SK-N-SH (cell line): Measurements from ENCODE around the gene COLQ. TPM values are rescaled to one million over a fixed set of nuclear protein-coding genes. Genes with fewer than 3 reads are reported as not detected.

ENCODE experiments used
- CTCF ChIA-PET: fragments of 300-600, 350-600 bp; formaldehyde crosslinking; extraction: SDS; loops from one replicate; lab custom pipeline; 2021; lab: Yijun Ruan, JAX
- POLR2A ChIA-PET: fragments of 350-600 bp; sonication (Branson Sonifier 250); formaldehyde crosslinking; extraction: SDS; loops from one replicate; lab custom pipeline; 2020; ENCODE audit warnings: antibody characterized with exemption, inconsistent platforms; lab: Yijun Ruan, JAX
- DNase-seq: peaks from one replicate; pipeline ENCODE4 v3.0.0; 2012
- H2AFZ ChIP-seq: fragments of 200-600 bp; sonication (generic); 2 replicates; pipeline ENCODE4 v1.8.1; 2016; ENCODE audit warnings: antibody characterized with exemption, mild to moderate bottlenecking, low read depth
- H3F3A ChIP-seq: fragments of 200-600 bp; sonication (generic); replicated peaks from 2 replicates; pipeline ENCODE3; 2016; ENCODE audit warnings: antibody characterized with exemption, mild to moderate bottlenecking; ENCODE audit not compliant: insufficient read depth
- H3K27ac ChIP-seq, 2 experiments: fragments of 200-500 bp in 1 of 2; fragments of 200-600 bp in 1 of 2; sonication (Bioruptor generic) in 1 of 2; sonication (generic), shearing (Covaris generic) in 1 of 2; 2 replicates each; pipeline versions ENCODE4 v1.5.1 to v1.6.1; 2014 to 2016; ENCODE audit warnings: low read depth in 2 of 2, inconsistent platforms in 1 of 2, low read length in 1 of 2, mild to moderate bottlenecking in 1 of 2, mixed read lengths in 1 of 2
- H3K27me3 ChIP-seq: fragments of 200-600 bp; sonication (generic), shearing (Covaris generic); 2 replicates; pipeline ENCODE4 v1.6.1; 2016; ENCODE audit warnings: mixed run types; ENCODE audit not compliant: insufficient read depth
- H3K36me3 ChIP-seq, 2 experiments: fragments of 200-500 bp in 1 of 2; fragments of 200-600 bp in 1 of 2; sonication (Bioruptor generic) in 1 of 2; sonication (generic) in 1 of 2; replicated peaks in 1 of 2; 2 replicates each; pipeline versions ENCODE3 to v1.5.1; 2014 to 2016; ENCODE audit warnings: low read length in 1 of 2, mild to moderate bottlenecking in 1 of 2; ENCODE audit not compliant: insufficient read depth in 2 of 2, control insufficient read depth in 1 of 2
- H3K4me1 ChIP-seq, 2 experiments: fragments of 200-500 bp in 1 of 2; fragments of 200-600 bp in 1 of 2; sonication (Bioruptor generic) in 1 of 2; sonication (generic), shearing (Covaris generic) in 1 of 2; 2 replicates each; pipeline versions ENCODE4 v1.5.1 to v1.6.1; 2014 to 2016; ENCODE audit warnings: low read depth in 1 of 2, low read length in 1 of 2, mixed run types in 1 of 2; ENCODE audit not compliant: insufficient read depth in 2 of 2, control insufficient read depth in 1 of 2
- H3K4me2 ChIP-seq: fragments of 200-600 bp; sonication (generic), shearing (Covaris generic); 2 replicates; pipeline ENCODE4 v1.6.1; 2017; ENCODE audit warnings: mixed run types
- H3K4me3 ChIP-seq, 2 experiments: fragments of 200-500 bp in 1 of 2; fragments of 200-600 bp in 1 of 2; sonication (Bioruptor generic) in 1 of 2; sonication (generic), shearing (Covaris generic) in 1 of 2; 2 replicates each; pipeline versions ENCODE4 v1.5.1 to v1.8.1; 2014 to 2016; ENCODE audit warnings: low read depth in 2 of 2, inconsistent platforms in 1 of 2, low read length in 1 of 2, mild to moderate bottlenecking in 1 of 2, mixed read lengths in 1 of 2, moderate library complexity in 1 of 2
- H3K79me2 ChIP-seq: fragments of 200-600 bp; sonication (generic); 2 replicates; pipeline ENCODE4 v1.8.1; 2017; ENCODE audit warnings: mild to moderate bottlenecking; ENCODE audit not compliant: insufficient read depth
- H3K9ac ChIP-seq: fragments of 200-600 bp; sonication (generic); 2 replicates; pipeline ENCODE4 v1.6.1; 2017; ENCODE audit warnings: mixed run types
- H3K9me2 ChIP-seq: fragments of 200-600 bp; sonication (generic); 2 replicates; pipeline ENCODE4 v1.6.1; 2017; ENCODE audit warnings: mixed run types
- H3K9me3 ChIP-seq: fragments of 200-600 bp; sonication (generic); 2 replicates; pipeline ENCODE4 v1.6.1; 2017; ENCODE audit warnings: mixed run types, mild to moderate bottlenecking, moderate library complexity
- H4K20me1 ChIP-seq: fragments of 200-600 bp; sonication (generic); 2 replicates; pipeline ENCODE4 v1.6.1; 2017; ENCODE audit warnings: mild to moderate bottlenecking, mixed run types; ENCODE audit not compliant: insufficient read depth
- EP300 ChIP-seq, 2 experiments: IDR thresholded peaks; 2 replicates each; pipeline versions ENCODE4 v1.4.0 to v1.6.1; 2012; ENCODE audit warnings: borderline replicate concordance in 1 of 2, low read depth in 1 of 2, low read length in 1 of 2
- FOSL2 ChIP-seq: IDR thresholded peaks from 2 replicates; pipeline ENCODE4 v1.4.0; 2012; ENCODE audit warnings: low read depth, mild to moderate bottlenecking, moderate library complexity, borderline replicate concordance
- NFIC ChIP-seq: IDR thresholded peaks from 2 replicates; pipeline ENCODE4 v1.4.0; 2012; ENCODE audit warnings: borderline replicate concordance
- NRF1 ChIP-seq: IDR thresholded peaks from 2 replicates; pipeline ENCODE4 v1.6.1; 2012; ENCODE audit warnings: low read depth, mild to moderate bottlenecking, low read length
- PBX3 ChIP-seq: IDR thresholded peaks from 2 replicates; pipeline ENCODE4; 2012
- RAD21 ChIP-seq: IDR thresholded peaks from 2 replicates; pipeline ENCODE4 v1.6.1; 2012; ENCODE audit warnings: mild to moderate bottlenecking, low read length
- RCOR1 ChIP-seq: fragments of 150-350 bp; IDR thresholded peaks from 2 replicates; pipeline ENCODE4 v1.6.1; 2017; ENCODE audit warnings: antibody characterized with exemption, low read length
- REST ChIP-seq: IDR thresholded peaks from 2 replicates; pipeline ENCODE4 v1.6.1; 2012; ENCODE audit warnings: mild to moderate bottlenecking, low read depth, low read length, moderate library complexity
- SIN3A ChIP-seq: IDR thresholded peaks from 2 replicates; pipeline ENCODE4 v1.6.1; 2012; ENCODE audit warnings: low read depth, mild to moderate bottlenecking, low read length, moderate library complexity, borderline replicate concordance
- WGBS: methylation state at CpG from one replicate; pipeline ENCODE4 v1.1.6; 2017; ENCODE audit warnings: low lambda C conversion rate; 5-methylcytosine and 5-hydroxymethylcytosine counted together
- polyA plus RNA-seq, 3 experiments: library from polyadenylated mRNA; depleted of rRNA; stranded (reverse); fragments of >200 nt; gene quantifications; 2 replicates each; pipeline ENCODE4 v1.2.3, GENCODE V29; 2012

COLQ gene
- polyA plus RNA-seq, 1 of the 3 experiments (the other 2 are of a cell fraction), result 1.5 TPM

- H4K20me1 ChIP-seq, result no peaks in the 10 kb centered on the region
- TF ChIP-seq RAD21 (no peak), RCOR1 (no peak), SIN3A (no peak), EP300 (IDR thresholded peaks at IDR 0.05; ENCODE audit: borderline replicate concordance in 1 of 2, low read depth in 1 of 2, low read length in 1 of 2) (no peak), FOSL2 (no peak), NRF1 (no peak)
- DNase-seq, result no peak
- no peak overlapping the region for H3K4me3 ChIP-seq
- ChIA-PET POLR2A (no interaction called here), CTCF (interaction anchor here (1.8 kb wide), 1 partner anchor 19 kb away, joined by 4 read pairs; no protein-coding TSS in a partner anchor)
- H3K9ac ChIP-seq, result no peak overlapping the region
- no peak overlapping the region for H3K4me2 ChIP-seq
- H3K79me2 ChIP-seq, result no peaks in the 10 kb centered on the region
- H3K36me3 ChIP-seq, result peaks cover 61 to 68% of the 10 kb centered on the region in 2 experiments
- H3K9me3 ChIP-seq, result no peaks in the 10 kb centered on the region
- no peak overlapping the region for H2AFZ ChIP-seq
- 87% methylated on average over 4 of the region's 4 CpGs for WGBS
- no peaks in the 10 kb centered on the region; a peak in 1 of 4 replicates for H3K4me1 ChIP-seq
- no peaks in the 10 kb centered on the region for H3K9me2 ChIP-seq
- peaks cover 18% of the 10 kb centered on the region for H3F3A ChIP-seq
- H3K27ac ChIP-seq, result no peak overlapping the region
- H3K27me3 ChIP-seq, result no peaks in the 10 kb centered on the region
Measured at GRCh38 chr3:15440891-15441290, 80.6 kb downstream of the COLQ start.

DNA sequence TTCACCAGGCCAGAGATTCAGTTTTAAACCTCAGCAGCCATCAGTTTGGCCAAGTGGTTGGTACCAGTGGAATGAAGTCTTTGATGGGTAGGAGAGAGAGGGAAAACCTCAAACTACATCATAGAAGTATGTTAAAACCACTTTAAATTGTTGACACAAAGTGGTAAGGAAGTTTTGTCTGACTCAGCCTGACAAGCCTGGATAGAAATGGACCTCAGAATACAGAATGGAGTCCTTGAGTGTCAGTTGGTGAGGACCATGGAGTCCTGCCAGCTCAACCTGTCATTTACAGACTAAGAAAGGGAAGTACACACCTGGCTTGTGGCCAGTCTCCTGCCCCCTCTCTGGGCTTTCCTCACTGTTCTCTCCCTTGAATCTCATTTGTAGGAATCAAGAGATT, 82.0 kb downstream of the COLQ start:
- H3K36me3 ChIP-seq, result peaks cover 73 to 82% of the 10 kb centered on the region in 2 experiments
- no peaks in the 10 kb centered on the region for H3K9me3 ChIP-seq
- CTCF ChIA-PET, result interaction anchor here (1.8 kb wide), 1 partner anchor 20 kb away, joined by 4 read pairs; no protein-coding TSS in a partner anchor
- POLR2A ChIA-PET, result no interaction called here
- no peak for DNase-seq
- peaks cover 18% of the 10 kb centered on the region for H3F3A ChIP-seq
- no peaks in the 10 kb centered on the region for H3K27me3 ChIP-seq
- H3K4me2 ChIP-seq, result no peak overlapping the region
- H3K4me3 ChIP-seq, result no peak overlapping the region
- peaks cover 8% of the 10 kb centered on the region; the same call in 1 of the 2 replicates for H4K20me1 ChIP-seq
- no peaks in the 10 kb centered on the region; a peak in 1 of 4 replicates for H3K4me1 ChIP-seq
- no peak overlapping the region for H3K9ac ChIP-seq
- no peaks in the 10 kb centered on the region for H3K9me2 ChIP-seq
- no peak overlapping the region for H3K27ac ChIP-seq
- H2AFZ ChIP-seq, result no peak overlapping the region
- TF ChIP-seq PBX3 (0 out of 2 replicates have a peak, but pooled peaks have one; percentile 7), SIN3A (no peak)
- H3K79me2 ChIP-seq, result no peaks in the 10 kb centered on the region

GRCh38 chr3:15438983-15439382, 82.5 kb downstream of the COLQ start:
- no peak overlapping the region for H3K4me2 ChIP-seq
- H3K4me3 ChIP-seq, result no peak overlapping the region
- CTCF ChIA-PET, result interaction anchor here (1.8 kb wide), 1 partner anchor 21 kb away, joined by 4 read pairs; no protein-coding TSS in a partner anchor

More at GRCh38 chr3:15438983-15439382, 82.5 kb downstream of the COLQ start:
- no peaks in the 10 kb centered on the region for H3K27me3 ChIP-seq
- H3K27ac ChIP-seq, result no peak overlapping the region
- no peak overlapping the region for H3K9ac ChIP-seq
- POLR2A ChIA-PET, result no interaction called here
- H3K9me2 ChIP-seq, result no peaks in the 10 kb centered on the region
- peaks cover 18% of the 10 kb centered on the region for H3F3A ChIP-seq
- no peaks in the 10 kb centered on the region for H3K9me3 ChIP-seq
- H2AFZ ChIP-seq, result no peak overlapping the region
- no peaks in the 10 kb centered on the region for H3K79me2 ChIP-seq
- TF ChIP-seq EP300 (IDR thresholded peaks at IDR 0.05; ENCODE audit: borderline replicate concordance in 1 of 2, low read depth in 1 of 2, low read length in 1 of 2) (no peak), NFIC (no peak), FOSL2 (no peak), RAD21 (no peak), PBX3 (no peak), REST (no peak)
- TF ChIP-seq, all 33 proteins: peak for 0
- Histone ChIP-seq H3K36me3 (peaks cover 77 to 87% of the 10 kb centered on the region in 2 experiments), H4K20me1 (peaks cover 8% of the 10 kb centered on the region; the same call in 1 of the 2 replicates), H3K4me1 (no peaks in the 10 kb centered on the region; a peak in 1 of 4 replicates)
- WGBS, result 96% methylated on average over 4 of the region's 4 CpGs
- DNase-seq, result no peak
